A549 (cell line): ENCODE data around the gene TEKT5.

ENCODE experiments used
- MAZ ChIP-seq: fragments of 150-350 bp; IDR thresholded peaks from 2 replicates; pipeline ENCODE4 v1.6.1; 2014; ENCODE audit warnings: antibody characterized with exemption, low read depth, low read length, borderline replicate concordance
- TF ChIP-seq, protein P1 (sequence below): fragments of 450-650 bp; IDR thresholded peaks from 2 replicates; pipeline ENCODE4 v1.6.1; 2014; ENCODE audit warnings: antibody characterized with exemption
- TF ChIP-seq, protein P2 (sequence below): fragments of >200 bp; sonication (Bioruptor Twin); formaldehyde crosslinking; IDR thresholded peaks from 3 replicates; pipeline ENCODE4 v1.5.1; 2016

DNA sequence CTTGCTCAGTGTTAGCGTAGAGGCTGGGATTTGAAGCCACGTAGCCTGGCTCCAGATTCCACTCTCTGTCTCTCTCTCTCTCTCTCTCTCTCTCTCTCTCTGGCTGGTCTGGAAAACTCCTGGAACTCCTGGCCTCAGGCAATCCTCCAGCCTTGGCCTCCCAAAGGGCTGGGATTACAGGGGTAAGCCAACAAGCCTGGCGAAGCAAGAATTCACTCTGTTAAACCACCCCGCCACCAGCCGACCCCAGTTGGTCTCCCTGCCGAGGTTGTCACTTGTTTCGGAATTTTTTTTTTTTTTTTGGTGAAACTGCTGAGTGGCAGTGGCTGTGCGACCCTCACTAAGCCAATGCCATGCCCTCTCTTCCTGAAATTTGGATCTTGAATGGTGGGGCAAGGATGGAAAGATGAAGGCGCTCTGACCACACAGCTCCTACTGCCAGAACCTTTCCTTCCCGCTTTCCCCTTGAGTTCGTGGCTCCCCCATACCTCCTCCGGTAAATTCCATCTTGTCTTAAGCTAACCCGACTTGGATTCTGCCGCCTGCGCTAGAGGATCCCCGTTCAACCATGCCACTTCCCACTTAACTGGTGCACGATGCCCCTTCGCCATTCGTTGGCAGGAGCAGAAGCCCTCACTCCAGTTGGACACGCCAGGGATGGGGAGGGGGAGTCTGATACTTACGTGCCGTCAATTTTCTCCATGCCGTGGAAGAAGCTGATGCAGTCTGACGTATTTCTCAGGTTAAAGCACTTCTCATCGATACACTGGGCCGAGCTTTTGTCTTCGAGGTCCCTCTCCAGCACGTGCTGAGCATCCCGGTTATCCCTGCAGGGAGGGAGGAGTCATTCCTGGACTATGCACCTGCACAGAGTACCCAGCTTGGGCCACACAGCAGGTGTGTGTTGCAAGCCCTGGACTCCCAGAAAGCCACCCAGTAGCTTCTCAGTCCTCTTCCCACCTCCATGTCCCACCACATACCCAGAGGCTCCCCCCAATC lies 13.1 kb downstream of the TEKT5 start:
- no peak for TF ChIP-seq MAZ
- TF ChIP-seq, protein P1, sequence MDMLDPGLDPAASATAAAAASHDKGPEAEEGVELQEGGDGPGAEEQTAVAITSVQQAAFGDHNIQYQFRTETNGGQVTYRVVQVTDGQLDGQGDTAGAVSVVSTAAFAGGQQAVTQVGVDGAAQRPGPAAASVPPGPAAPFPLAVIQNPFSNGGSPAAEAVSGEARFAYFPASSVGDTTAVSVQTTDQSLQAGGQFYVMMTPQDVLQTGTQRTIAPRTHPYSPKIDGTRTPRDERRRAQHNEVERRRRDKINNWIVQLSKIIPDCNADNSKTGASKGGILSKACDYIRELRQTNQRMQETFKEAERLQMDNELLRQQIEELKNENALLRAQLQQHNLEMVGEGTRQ, result no peak
- TF ChIP-seq, protein P2, sequence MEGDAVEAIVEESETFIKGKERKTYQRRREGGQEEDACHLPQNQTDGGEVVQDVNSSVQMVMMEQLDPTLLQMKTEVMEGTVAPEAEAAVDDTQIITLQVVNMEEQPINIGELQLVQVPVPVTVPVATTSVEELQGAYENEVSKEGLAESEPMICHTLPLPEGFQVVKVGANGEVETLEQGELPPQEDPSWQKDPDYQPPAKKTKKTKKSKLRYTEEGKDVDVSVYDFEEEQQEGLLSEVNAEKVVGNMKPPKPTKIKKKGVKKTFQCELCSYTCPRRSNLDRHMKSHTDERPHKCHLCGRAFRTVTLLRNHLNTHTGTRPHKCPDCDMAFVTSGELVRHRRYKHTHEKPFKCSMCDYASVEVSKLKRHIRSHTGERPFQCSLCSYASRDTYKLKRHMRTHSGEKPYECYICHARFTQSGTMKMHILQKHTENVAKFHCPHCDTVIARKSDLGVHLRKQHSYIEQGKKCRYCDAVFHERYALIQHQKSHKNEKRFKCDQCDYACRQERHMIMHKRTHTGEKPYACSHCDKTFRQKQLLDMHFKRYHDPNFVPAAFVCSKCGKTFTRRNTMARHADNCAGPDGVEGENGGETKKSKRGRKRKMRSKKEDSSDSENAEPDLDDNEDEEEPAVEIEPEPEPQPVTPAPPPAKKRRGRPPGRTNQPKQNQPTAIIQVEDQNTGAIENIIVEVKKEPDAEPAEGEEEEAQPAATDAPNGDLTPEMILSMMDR, result no peak
